Lung (tissue), 12 donors: ENCODE data around the gene SAMD8. TPM values are rescaled to one million over a fixed set of nuclear protein-coding genes. Genes with fewer than 3 reads are reported as not detected.

ENCODE experiments used
- ATAC-seq: fragments of 200-7000 bp; cut with Tn5 transposase; one replicate; pipeline ENCODE4 v1.9.1; 2020; ENCODE audit warnings: moderate number of reproducible peaks; ENCODE audit not compliant: insufficient read depth, low FRiP score
- DNase-seq, 3 donors: peaks; one replicate each; pipeline ENCODE4 v3.0.0-alpha.2; 2013 to 2017
- H3K27ac ChIP-seq, 2 donors: one replicate each; pipeline ENCODE4 v1.5.1; 2013; ENCODE audit warnings: mild to moderate bottlenecking in 2 of 2, moderate library complexity in 2 of 2, control low read depth in 1 of 2, inconsistent platforms in 1 of 2, low read depth in 1 of 2, low read length in 1 of 2
- H3K27me3 ChIP-seq, 3 donors: one replicate each; pipeline ENCODE4 v1.5.1; 2013; ENCODE audit warnings: low read length in 2 of 3; ENCODE audit not compliant: control insufficient read depth in 3 of 3, insufficient read depth in 3 of 3
- H3K36me3 ChIP-seq, 4 donors: one replicate each; pipeline ENCODE4 v1.5.1; 2013; ENCODE audit warnings: low read length in 4 of 4, mild to moderate bottlenecking in 1 of 4, moderate library complexity in 1 of 4; ENCODE audit not compliant: control insufficient read depth in 4 of 4, insufficient read depth in 4 of 4
- H3K4me1 ChIP-seq, 5 donors: one replicate each; pipeline ENCODE4 v1.5.1; 2013; ENCODE audit warnings: low read length in 5 of 5, mild to moderate bottlenecking in 2 of 5, moderate library complexity in 1 of 5; ENCODE audit not compliant: control insufficient read depth in 5 of 5, insufficient read depth in 5 of 5
- H3K4me3 ChIP-seq: one replicate; pipeline ENCODE4 v1.5.1; 2013; ENCODE audit warnings: mild to moderate bottlenecking, control low read depth, moderate library complexity
- H3K9ac ChIP-seq, 2 donors: one replicate each; pipeline ENCODE4 v1.5.1; 2013; ENCODE audit warnings: low read length in 2 of 2, control low read depth in 1 of 2; ENCODE audit not compliant: insufficient read depth in 1 of 2
- H3K9me3 ChIP-seq, 4 donors: one replicate each; pipeline ENCODE4 v1.5.1; 2013; ENCODE audit warnings: low read length in 3 of 4, mild to moderate bottlenecking in 1 of 4, moderate library complexity in 1 of 4; ENCODE audit not compliant: control insufficient read depth in 4 of 4, insufficient read depth in 3 of 4
- WGBS, 2 donors: extraction: QIAGEN DNeasy Blood & Tissue Kit; methylation state at CpG; one replicate each; pipeline ENCODE4 v1.1.7; 2013; 5-methylcytosine and 5-hydroxymethylcytosine counted together
- polyA plus RNA-seq, 2 donors: library from polyadenylated mRNA; stranded (reverse); fragments of 200-250 nt; gene quantifications; one replicate each; pipeline ENCODE4 v1.2.1, GENCODE V29; 2013
- total RNA-seq, 2 donors: library from RNA; depleted of rRNA in 1 of 2; stranded (reverse); fragments of >200 nt in 1 of 2; gene quantifications; one replicate each; pipeline ENCODE4 v1.2.1, GENCODE V29; 2014 to 2021
- TF ChIP-seq, protein P1 (sequence below): IDR thresholded peaks from 2 replicates; pipeline ENCODE4 v1.5.1; 2012; ENCODE audit warnings: mild to moderate bottlenecking; ENCODE audit errors: control extremely low read depth, extremely low read depth
- donor health status: control.
- donor health status: control.
- donor health status: Bipolar disorder and iron deficiency.
- donor health status: healthy.
- donor health status: DM: yes; HTN: yes; CAD: no.

Gene SAMD8
- total and polyA plus RNA-seq, 4 donors = 5.5 to 29.0 (median 11.3) TPM

DNA sequence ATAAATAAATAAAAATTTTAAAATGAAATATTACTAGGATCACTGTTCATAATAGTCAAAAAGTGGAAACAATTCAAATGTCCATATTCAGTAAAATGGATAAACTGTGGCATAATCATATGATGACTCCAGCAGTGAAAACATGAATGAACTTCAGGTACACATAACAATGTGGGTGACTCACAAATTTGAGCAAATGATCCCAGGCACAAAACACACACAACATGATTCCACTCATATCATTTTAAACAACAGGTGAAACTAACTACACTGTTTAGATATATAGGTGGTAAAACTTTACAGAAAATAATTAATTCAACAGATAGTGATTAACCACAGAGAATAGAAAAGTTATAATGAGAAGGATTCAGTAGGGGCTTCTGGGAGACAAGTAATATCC lies 14.7 kb upstream of the SAMD8 start:
- TF ChIP-seq, protein P1, sequence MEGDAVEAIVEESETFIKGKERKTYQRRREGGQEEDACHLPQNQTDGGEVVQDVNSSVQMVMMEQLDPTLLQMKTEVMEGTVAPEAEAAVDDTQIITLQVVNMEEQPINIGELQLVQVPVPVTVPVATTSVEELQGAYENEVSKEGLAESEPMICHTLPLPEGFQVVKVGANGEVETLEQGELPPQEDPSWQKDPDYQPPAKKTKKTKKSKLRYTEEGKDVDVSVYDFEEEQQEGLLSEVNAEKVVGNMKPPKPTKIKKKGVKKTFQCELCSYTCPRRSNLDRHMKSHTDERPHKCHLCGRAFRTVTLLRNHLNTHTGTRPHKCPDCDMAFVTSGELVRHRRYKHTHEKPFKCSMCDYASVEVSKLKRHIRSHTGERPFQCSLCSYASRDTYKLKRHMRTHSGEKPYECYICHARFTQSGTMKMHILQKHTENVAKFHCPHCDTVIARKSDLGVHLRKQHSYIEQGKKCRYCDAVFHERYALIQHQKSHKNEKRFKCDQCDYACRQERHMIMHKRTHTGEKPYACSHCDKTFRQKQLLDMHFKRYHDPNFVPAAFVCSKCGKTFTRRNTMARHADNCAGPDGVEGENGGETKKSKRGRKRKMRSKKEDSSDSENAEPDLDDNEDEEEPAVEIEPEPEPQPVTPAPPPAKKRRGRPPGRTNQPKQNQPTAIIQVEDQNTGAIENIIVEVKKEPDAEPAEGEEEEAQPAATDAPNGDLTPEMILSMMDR = no peak
- Histone ChIP-seq H3K4me3 (no peak overlapping the region), H3K27me3 (no peaks in the 10 kb centered on the region), H3K36me3 (no peaks in the 10 kb centered on the region), H3K9ac (no peak overlapping the region), H3K9me3 (no peaks in the 10 kb centered on the region), H3K27ac (no peak overlapping the region), H3K4me1 (peaks cover 0 to 10% (median 1%) of the 10 kb centered on the region in 5 donors)
- ATAC-seq (no peak), DNase-seq (no peak)

- ATAC-seq (no peak), DNase-seq (peak in 2 of 3 donors; percentile 24 to 37)
- TF ChIP-seq, protein P1 = no peak
- H3K36me3 ChIP-seq = no peaks in the 10 kb centered on the region
- no peak overlapping the region for H3K9ac ChIP-seq
- H3K27me3 ChIP-seq = no peaks in the 10 kb centered on the region
- H3K27ac ChIP-seq = no peak overlapping the region
- H3K4me1 ChIP-seq = peaks cover 0 to 10% (median 1%) of the 10 kb centered on the region in 5 donors
- H3K9me3 ChIP-seq = no peaks in the 10 kb centered on the region
- 94% methylated on average over 11 of the region's 11 CpGs for WGBS, 2 donors
- no peak overlapping the region for H3K4me3 ChIP-seq
These were observed 13.7 kb upstream of the SAMD8 start for GRCh38 chr10:75097666-75098285.

- H3K9ac ChIP-seq = no peak overlapping the region
- H3K27ac ChIP-seq = no peak overlapping the region
- no peak overlapping the region for H3K4me3 ChIP-seq
- no peaks in the 10 kb centered on the region for H3K27me3 ChIP-seq
- TF ChIP-seq, protein P1 = no peak
- no peaks in the 10 kb centered on the region for H3K9me3 ChIP-seq
- DNase-seq (no peak), ATAC-seq (no peak)
- H3K4me1 ChIP-seq = peaks cover 0 to 10% (median 1%) of the 10 kb centered on the region in 5 donors
- WGBS, 2 donors = 83 to 93% methylated on average over 12 to 14 of the region's 14 CpGs
- no peaks in the 10 kb centered on the region for H3K36me3 ChIP-seq
These were observed 12.4 kb upstream of the SAMD8 start for GRCh38 chr10:75098902-75099673.
